Activated T-cell treated with anti-CD3 and anti-CD28 coated beads, Interleukin-2, amount 50 U/mL, for 48 hours (primary cell): ENCODE results near the gene CRYZ.

Experiments
- DNase-seq, 2 experiments: peaks; one replicate each; pipeline ENCODE4 v3.0.0-alpha.2; 2020

Gene CRYZ

DNA sequence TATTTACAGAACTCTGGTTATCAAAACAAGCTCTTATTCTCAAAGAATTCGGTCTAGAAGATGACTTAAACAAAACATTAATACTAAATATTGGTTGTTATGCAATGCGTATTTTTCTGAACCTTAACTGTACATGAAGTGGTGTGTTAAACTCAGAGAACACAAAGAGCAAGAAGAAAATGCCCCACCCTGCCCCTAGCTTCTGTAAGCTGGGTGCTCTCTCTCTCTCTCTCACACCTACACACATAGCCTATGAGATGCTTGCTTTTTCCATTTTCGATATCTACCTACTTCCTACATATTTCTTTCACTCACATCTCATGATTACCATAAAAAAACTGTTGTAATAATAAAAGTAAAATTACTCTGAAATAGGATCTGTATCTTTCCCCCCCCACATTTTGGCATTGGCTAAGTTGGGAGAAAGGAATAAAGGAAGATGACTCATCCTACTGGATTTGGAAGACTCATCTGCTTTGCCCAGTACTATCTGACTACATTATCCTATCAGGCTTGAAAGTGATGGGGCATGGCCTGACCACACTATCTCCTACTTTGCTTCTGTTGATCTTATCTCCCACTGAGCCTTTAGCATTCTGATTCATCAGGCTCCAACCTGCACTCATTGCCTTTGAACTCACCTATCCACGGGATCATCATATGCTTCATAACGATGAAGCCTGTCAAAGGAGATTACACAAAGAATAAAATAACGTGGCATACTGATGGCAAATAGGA lies 2.9 kb downstream of the CRYZ start:
- DNase-seq = no peak

DNA sequence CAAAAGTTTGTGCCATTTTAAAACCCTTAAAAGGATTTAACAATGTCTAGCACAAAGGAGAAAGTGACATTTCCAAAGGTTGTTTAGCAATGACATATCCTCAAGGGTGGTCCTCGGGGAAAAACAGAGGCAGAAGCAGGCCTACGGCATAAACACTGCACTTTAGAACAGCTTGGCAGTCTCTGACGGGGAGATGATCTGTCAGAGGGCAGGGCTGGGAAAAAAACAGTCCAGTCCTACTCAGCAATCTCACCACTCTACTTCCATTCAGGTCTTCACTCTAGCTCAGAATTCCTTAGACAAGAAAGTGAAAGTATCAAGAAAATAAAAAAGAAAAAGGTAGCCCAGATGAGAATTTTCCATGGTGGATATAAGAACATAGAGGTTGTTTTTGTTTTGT lies 4.1 kb downstream of the CRYZ start:
- no peak for DNase-seq

DNA sequence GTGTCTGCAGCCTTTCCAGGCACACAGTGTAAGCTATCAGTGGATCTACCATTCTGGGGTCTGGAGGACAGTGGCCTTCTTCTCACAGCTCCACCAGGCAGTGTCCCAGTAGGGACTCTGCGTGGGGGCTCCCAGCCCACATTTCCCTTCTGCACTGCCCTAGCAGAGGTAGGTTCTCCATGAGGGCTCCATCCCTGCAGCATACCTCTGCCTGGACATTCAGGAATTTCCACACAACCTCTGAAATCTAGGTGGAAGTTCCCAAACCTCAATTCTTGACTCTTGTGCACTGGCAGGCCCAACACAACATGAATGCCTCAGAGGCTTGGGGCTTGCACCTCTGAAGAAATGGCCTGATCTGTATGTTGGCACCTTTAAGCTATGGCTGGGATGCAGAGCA lies 6.8 kb downstream of the CRYZ start:
- no peak for DNase-seq

DNA sequence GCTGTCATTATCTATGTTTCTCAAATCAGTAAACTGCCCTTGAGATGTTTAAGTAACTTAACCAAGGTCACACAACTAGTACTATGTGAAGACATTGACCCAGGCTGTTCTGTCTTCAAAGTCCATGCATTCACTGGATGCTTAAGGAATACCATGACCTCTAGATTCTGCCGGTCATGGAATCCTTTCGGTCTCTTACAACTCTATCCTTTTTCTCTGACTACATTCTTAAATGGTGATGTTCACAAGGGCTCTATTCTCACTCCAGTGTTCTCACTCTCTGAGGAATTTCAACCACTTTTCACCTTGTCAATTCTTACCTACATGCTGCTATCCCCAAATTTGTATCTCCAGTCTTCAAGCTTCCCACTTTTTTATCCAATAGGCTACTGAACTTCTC lies 15.2 kb downstream of the CRYZ start:
- DNase-seq = no peak

DNA sequence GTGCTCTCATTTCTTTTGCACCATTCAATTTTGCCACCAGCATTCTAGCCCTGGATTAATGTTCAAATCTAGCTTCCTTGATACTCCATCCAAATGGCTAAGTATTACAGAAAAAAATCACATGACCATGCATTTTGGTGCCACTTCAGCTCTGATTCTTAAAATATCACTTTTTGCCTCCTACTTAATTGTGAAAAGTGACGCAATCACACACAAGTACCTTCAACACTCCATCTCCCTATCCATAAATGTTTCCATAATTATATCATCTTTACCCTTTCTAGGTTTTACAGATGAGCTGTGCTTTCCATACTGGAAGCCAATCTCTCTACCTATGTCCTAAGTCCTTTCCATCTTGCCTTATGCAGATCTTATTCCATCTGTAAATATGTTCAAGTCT lies 16.0 kb downstream of the CRYZ start:
- no peak for DNase-seq

DNA sequence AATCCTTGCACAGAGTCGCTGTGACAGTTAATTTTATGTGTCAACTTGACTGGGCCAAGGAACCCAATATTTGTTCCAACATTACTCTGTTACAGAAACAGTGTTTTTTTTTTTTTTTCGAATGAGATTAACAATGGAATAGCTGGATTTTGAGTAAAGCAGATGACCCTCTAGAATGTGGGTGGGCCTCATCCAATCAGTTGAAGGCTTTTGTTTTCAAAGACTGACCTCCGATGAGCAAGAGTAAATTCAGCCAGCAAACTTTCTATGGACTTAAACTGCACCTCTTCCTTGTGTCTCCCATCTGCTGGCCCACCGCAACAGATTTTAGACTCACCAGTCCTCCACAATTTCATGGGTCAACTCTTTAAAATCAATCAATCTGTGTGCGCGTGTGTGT lies 17.0 kb downstream of the CRYZ start:
- DNase-seq = no peak

DNA sequence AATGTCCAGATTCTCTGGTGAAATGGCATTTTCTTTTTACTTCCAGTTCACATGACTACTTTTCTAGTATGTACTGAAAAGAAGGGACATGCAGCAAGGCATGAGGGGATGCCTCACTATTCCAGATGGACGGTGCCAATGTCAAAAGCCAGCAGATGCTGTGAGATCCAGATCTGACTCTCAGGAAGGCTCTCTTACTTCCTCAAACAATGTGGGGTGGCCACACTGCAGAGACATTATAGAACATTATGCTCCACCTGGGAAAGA lies 17.7 kb downstream of the CRYZ start:
- no peak for DNase-seq

DNA sequence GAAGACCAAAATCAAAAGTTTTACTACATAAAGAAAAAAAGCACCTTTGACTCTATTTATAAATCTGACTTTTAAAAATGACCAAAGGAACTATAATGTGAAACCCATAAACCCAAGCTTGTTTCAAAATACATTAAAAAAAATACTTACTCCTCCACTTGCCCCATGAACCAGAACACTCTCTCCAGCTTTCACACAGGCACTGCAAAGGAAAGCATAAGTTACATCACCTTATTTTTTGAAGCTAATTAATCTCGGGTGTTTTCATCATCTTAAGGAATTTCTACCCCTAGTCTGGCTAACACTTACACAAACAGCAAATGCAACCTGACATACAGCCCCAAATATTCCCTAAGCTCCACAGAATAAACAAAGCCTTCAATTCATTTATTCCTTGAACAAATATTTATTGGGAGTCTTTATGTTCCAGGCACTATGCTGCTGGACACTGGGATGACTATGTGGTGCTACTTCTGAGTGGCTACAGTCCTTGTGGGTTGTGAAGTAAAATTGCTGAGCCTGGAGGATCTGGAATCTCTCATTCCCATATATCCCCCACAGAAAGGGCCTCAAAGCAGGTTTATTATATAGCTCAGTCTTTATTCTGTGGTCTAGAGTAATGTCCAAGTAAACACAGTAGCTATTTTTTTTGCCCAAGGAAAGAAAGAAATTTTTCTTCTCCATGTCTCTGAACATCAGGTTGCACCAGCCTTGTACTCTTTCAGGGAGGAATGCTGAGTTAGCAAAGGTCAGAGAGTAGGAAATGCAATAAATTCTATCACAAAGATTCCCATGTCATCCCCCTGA lies 18.2 kb downstream of the CRYZ start:
- DNase-seq = no peak

DNA sequence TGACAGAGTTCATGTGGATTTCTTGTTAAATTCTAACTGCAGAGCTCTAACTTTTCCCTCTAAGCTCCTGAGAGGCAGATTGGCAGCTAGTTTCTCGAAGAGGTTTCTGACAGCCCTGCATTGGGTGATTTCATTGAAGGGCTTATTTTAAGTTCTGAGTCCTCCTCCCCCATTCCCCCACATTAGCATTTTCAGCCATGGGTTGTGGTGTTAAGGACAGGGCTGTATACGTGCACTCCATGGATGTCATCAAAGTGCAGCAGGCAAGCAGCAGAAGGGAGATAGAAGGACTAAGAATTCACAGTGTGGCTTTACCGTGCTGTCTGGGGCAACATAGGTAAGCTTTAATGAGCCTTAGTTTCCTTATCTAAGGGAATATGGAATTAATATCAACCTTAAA lies 19.0 kb downstream of the CRYZ start:
- DNase-seq = no peak

DNA sequence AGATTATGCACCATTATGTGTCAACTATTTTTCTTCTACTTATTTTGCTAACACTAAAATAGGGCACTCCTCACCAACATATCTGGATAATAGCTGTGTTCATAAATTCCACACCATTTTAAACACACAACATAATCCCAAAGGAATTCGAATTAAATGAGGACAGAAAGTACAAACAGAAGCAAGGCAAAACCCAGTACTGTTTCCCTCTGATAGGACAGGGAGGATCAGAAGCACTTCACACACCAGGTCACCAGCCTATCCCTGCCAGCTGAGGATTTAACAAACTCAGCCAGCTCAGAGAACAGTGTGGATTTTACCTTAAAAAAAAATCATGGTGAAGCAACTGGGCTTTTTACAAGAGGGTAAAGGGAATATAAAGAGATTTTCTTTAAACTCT lies 20.0 kb downstream of the CRYZ start:
- no peak for DNase-seq

DNA sequence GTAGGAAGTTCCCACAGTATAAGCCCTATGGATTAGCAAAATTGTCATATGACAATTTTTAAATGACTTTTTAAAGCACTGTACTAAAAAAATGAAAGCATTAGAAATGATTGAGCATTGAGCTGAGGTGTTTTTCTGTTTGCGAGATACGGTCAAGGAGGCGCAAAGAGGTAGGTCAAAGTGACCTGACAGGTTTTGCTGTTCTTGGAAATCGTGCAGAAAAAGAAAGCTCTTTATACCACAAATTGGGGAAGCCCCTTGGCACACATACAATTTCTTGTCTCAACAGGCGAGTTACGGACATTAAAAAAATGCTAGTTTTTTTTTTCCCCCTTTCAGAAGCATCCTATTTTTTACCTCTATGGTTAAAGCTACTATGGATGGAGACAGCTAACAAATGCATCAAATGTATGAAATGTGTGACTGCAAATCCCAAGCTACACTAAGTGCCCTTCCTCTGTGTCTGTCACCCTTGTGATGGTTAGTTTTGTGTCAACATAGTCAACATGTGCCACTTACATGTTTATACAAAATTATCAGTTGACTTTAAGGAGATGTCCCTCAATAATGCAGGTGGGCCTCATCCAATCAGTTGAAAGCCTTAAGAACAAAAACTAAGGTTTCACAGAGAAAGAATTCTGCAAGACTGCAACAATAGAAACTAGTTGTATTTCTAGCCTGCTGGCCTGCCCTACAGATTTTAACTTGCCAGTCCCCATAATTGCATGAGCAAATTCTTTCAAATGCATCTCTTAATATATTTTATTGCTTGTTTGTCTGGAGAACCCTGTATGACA lies 29.3 kb downstream of the CRYZ start:
- DNase-seq = no peak

DNA sequence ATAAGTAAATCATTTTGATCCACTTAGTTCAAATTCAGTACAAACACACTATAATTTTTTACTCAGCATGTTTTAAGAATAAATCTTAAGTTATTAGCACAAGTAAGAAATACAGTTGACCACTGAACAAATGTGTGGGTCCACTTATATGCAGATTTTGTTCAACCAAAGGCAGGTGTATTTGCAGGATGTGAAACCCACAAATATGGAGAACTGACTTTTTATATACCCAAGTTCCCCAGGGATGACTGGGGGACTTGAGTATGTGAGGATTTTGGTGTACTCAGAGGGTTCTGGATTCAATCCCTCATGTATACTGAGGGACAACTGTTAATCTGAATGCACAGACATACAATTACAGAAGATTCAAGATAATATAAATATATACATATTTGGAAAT lies 33.5 kb downstream of the CRYZ start:
- DNase-seq = no peak

DNA sequence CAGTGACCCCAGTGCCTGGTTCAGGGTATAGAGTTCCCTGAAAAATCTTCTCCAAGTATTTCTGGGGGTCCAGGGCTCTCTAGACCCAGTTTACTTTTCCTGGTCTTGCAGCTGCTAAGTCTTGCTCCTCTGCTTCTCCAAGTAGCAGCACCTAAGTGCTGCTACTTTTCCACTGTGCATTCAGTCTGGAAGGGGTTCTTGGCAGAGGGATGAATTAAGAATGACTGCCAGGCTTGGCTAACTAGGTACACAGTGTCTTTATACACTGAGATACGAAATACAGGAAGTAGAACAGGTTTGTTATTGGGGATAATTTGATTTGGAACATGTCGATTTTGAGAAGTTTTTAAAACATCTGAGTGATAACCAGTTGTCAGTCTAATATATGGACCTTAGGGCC lies 35.0 kb downstream of the CRYZ start:
- no peak for DNase-seq

DNA sequence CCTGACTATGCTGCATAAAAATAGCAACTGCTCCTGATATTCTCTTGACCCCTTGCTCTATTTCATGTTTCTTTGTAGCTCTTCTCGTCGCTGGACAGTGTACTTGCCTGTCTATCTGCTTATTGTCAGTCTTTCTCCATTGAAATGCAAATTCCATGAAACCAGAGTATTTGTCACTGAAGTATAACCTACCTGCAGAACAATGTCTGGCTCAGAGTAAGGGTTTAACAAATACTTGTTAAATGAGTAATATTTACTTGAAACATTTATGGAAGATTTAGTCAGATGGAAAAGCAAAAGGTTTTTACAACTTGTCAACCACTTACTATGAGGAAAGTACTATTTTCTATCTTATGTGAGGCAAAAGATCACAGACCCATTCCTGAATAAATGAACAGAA lies 39.4 kb downstream of the CRYZ start:
- no peak for DNase-seq

DNA sequence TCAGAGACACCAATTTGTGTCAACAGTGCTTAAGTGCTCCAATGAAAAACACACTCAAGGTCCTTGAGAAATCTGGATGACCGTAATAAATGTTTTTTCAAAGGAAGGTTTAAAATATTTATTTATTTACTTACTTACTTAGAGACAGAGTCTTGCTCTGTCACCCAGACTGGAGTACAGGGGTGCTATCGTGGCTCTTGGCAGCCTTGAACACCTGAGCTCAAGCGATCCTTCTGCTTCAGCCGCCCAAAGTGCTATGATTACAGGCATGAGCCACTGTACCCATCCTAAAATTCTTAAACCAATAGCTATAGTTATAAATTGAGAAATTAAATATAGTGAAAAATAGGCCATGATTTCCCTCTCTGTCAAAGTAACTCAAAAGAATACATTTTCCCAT lies 41.9 kb downstream of the CRYZ start:
- DNase-seq = no peak

DNA sequence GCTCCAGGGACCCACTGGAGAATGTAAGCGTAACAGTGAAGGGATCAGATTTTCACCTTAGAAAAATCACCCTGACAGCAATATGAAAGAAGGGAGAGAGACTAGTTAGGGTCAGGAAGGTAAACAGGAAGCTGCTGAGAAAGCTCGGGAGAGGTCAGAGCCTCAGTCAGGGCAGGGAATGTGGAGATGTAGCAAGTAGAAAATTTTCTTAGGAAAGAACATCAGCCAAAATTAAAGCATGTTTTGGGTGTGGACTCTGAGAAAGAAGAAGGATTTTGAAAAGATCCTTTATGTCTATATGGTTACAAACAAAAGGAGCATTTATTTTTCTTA lies 42.5 kb downstream of the CRYZ start:
- no peak for DNase-seq

DNA sequence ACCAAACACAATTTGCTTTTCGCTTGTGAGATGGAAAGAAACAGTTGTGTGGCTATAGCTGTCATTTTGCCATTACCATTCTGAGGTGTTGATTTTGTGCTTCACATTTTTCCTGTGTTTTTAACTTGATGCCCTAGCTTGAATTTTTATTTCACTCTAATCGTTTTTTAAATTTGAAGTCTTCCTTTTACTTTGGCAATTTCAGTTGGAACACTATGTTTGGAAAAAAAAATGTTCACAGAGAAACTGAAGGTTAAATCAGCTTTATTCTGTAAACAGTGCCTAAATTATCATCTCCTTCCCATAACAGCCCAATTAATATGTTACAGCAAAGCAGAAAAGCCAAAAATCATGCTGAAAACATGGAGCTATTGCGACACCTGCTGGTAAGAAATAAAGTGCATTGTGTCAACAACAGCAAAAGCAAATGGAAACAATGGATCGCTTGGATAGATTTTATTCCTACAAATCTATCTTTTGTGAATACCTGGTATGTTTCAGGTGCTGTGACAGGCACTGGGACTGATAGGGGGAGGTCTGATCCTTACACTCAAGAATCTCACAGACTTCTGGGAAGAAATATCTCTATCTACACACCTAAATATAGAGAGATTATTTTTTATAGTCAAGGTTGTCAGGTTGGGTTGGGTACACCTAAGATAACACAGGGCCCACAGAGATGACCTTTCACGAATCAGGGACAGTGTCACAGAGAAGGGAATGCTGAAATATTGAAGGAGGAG lies 43.1 kb downstream of the CRYZ start:
- DNase-seq = peak; percentile 22 to 33

DNA sequence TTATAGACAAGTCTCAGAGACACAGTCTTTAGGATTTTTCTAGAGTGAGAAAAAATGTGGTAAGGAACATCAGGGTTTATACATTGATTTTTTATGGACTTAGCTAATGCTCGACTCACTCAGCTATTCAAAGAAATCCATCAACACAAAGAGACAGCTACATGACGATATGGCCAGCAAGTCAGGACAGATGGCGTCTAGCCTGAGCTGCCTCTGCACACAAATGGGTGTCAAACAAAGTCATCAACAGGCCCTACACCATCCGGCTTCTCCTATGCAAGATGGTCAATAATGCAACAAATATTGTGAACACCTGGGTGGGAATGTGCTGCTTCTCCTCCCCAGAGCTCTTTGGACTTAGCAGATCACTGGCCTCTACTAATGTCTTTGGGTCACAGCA lies 45.9 kb downstream of the CRYZ start:
- no peak for DNase-seq

DNA sequence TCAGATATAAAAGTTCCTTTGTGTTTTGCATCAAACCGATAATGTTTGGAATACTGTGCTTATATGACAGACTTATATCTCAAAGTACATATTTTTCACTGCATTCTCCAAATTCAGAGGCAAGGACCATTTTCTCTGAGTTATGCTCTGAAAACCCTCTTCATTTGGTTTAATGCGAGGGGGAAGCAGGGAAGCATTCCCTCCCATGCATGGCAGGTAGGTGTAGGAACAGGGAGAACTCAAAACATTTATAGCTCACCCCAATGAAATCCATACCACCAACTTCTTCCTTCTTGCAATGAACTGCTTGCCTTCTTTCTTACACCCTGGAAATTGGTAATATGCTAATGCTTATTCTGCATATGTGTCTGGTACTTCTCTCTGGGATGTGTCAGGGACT lies 48.5 kb downstream of the CRYZ start:
- DNase-seq = no peak

DNA sequence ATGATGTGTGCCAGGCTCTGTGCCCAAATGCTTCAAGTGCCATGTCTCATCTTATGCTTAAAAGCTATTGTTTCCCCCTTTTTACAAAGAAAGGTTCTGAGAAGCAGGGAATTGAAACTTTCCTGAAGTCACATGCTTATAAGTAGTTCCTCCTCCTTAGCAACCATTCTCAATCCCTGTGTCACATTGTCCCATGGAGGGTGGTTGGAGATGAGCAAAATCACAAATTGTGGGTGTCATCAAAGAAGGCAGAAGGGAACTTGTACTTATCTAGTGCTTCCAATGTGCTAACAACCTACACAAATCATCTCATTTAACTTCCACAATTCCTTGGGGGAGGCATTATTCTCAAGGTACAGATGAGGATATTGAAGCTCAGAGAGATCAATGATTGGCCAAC lies 49.2 kb downstream of the CRYZ start:
- no peak for DNase-seq

DNA sequence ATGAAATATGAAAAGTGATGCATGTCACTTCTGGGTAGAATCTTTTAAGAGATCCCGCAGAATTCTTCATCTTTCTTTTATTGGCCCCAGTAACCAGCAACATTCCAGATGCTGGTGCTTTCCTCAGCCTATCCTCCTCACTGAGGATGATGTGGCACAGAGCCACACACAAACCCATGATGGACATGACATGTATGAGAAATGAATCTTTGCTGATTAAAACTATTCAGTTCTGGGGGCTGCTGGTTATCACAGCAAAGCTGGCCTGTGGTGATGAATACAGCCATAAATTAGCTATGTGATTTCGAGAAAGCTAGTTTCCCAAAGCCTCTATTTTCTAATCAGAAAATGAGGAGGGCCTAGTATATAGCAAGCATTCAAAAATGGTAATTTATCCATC lies 51.0 kb downstream of the CRYZ start:
- no peak for DNase-seq

DNA sequence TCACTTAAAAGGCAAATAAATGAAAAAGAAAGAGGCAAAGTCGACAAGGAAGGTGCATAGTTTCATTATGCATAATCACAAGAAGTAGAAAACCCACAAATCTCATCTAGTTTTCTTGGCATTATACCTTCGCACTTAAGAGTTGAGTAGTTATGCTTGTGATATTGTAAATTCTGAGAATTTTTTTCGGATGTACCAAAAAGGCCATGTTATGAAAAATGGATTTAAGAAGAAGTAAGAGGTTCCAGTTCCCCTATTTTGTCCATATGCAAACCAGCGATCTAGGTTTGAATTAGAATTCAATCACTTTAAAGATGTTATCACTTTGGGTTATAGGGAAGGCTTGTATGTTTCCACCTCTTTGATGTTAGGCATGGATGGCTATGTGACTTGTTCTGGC lies 51.4 kb downstream of the CRYZ start:
- DNase-seq = no peak

DNA sequence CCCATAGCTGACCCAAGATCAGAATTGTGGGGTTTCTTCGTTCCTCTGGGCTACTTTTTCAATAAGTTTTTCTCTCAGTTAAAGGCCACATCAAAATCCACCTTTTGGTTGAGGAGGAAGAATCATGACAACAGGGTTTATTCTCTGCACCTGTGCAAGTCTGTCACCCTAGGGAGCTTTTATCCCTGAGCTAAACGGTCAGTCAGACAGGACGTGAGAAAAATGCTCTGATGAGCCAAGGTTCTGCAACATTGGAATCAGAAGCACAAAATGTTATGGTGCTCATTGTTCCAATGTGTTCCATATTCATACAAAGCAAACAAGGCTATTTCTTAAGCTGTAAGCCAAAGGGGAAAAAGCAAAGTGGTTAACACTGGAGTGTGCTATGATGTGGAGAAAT lies 51.8 kb downstream of the CRYZ start:
- no peak for DNase-seq

DNA sequence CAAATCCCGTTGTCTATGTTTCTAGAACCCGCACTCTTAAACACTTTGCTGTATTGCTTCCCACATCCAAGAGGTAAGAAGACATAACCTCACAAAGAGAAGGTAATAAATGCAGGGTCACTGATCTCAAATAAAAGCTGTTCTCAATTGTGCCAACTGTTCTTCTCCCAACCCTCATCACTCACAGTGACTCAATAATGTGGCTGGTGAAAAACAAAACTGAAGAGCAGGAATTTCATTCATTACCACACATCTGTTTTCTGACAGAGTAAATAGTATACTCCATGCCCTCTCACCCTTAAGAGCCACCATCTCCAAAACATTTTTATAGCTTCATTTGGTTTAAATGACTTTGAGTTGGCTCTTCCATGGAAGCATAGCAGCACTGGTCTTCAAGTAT lies 53.0 kb downstream of the CRYZ start:
- DNase-seq = no peak
